GM12878 (cell line): ENCODE results near the gene GRIA2.
"Not testable (repeated sequence)": the region's sequence is repeated elsewhere in the genome, so short reads cannot be mapped to it uniquely, and the experiment has no call there.

Experiments used
- CTCF ChIP-seq, 3 experiments: IDR thresholded peaks in 2 of 3; conservative IDR thresholded peaks in 1 of 3; 2 replicates each; pipeline ENCODE4 v1.5.1; 2011; ENCODE audit warnings: low read depth in 3 of 3, low read length in 3 of 3, mild to moderate bottlenecking in 3 of 3, control low read depth in 2 of 3, moderate library complexity in 2 of 3, inconsistent platforms in 1 of 3, mixed read lengths in 1 of 3; ENCODE audit not compliant: control insufficient read depth in 2 of 3, insufficient read depth in 1 of 3; ENCODE audit errors: extremely low read depth in 1 of 3
- DPF2 ChIP-seq: fragments of 450-650 bp; IDR thresholded peaks from 2 replicates; pipeline ENCODE4 v1.6.1; 2017; ENCODE audit warnings: mild to moderate bottlenecking
- E2F4 ChIP-seq: IDR thresholded peaks from 2 replicates; pipeline ENCODE4 v1.6.1; 2012; ENCODE audit warnings: low read depth, low read length, improper control_type of control experiment
- SIN3A ChIP-seq: IDR thresholded peaks from 2 replicates; pipeline ENCODE4 v1.6.1; 2012; ENCODE audit warnings: low read depth, low read length, improper control_type of control experiment
- SMC3 ChIP-seq: IDR thresholded peaks from 2 replicates; pipeline ENCODE4 v1.6.1; 2011; ENCODE audit warnings: low read length, improper control_type of control experiment, borderline replicate concordance
- USF2 ChIP-seq: IDR thresholded peaks from 2 replicates; pipeline ENCODE4 v1.6.1; 2011; ENCODE audit warnings: low read depth, low read length, improper control_type of control experiment, borderline replicate concordance

- TF ChIP-seq E2F4; SIN3A; CTCF (IDR thresholded peaks at IDR 0.05 in 2 of 3, conservative IDR thresholded peaks at IDR 0.05 in 1 of 3; ENCODE audit: control insufficient read depth in 2 of 3, extremely low read depth in 1 of 3, insufficient read depth in 1 of 3, low read depth in 3 of 3, low read length in 3 of 3); USF2; DPF2; SMC3: not testable (repeated sequence)
Observed at GRCh38 chr4:157180268-157180667, 40.3 kb upstream of the GRIA2 start.
